ENCODE data around the gene RAPGEF1. TPM values are rescaled to one million over a fixed set of nuclear protein-coding genes. Genes with fewer than 3 reads are reported as not detected.

The RAPGEF1 gene
- total RNA-seq, 1 experiment from 2014 or later = 30.8 TPM

- no peak for DNase-seq (ENCODE audit: low read depth)
These were observed 114.4 kb downstream of the RAPGEF1 start for GRCh38 chr9:131625508-131625787.

DNA sequence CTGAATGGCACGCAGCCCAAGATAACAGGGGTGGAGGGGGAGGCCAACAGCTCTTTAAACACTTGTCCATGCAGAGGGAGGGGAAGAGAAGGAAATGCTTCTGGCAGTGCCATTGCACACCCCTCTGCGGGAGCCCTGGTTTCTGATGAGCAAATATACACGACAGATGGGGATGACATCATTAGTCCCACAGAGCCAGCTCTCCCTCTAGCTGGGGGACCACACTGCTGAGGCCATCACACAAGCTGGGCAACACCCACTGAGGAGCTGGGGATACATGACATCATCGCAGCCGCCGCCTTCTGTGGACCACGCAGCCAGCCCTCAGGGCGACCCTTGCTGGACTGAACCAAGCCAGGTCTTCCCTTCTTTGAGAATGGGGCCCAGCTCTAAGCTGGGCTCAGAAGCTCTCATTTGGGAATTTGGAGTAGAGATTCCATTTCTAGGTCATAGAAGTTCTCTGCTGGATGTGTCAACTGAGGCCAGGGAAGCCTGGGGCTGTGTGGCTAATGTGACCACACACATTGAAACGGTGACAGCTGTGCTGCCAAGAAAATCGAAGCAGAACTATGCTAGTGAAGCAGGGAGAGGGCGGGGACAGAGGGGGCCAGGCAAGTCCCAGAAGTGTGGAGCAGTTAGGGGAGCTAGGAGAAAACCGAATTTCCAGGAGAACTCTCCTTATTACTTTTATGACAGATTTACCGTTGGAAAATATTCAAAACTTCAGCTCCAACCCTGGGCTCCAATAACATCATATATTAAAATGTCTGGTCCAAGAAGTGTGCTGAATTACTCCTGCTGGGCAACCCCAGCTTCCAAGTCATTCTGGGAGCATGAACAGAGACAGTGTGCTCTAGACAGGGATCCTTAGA lies 115.0 kb downstream of the RAPGEF1 start:
- DNase-seq (ENCODE audit: low read depth) = peak; percentile 69

DNA sequence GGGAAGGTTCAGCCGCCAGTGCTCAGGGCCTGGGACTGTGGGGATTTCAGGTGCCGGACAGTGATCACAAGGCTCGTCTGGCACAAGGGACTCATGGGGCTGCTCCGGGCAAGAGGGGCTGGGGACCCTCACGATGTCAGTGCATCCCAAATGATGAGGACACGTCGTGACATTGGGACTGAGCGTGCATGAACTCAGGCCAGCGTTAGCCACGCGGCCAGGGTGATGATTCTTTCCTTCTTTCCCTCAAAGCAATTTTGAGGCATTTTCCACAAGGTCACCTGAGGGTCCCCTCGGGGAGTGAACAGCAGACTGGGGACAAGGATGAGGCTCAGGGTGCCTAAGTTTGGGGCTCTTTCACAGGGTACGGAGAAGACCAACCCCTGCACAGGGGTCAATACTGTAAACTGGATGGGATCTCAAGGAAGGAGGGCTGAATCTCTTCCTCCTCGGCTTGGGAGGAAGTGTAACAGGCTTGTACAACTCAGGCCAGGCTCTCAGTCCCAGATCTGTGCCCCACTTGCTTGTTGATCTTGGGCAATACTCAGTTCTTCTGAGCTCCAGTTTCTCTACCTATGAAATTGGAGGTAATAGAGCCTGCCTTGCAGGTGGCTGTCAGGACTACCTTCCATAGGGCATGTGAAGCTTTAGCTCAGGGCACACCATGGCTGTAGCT lies 116.1 kb downstream of the RAPGEF1 start:
- no peak for DNase-seq (ENCODE audit: low read depth)

- DNase-seq (ENCODE audit: low read depth) = no peak
These were observed 117.4 kb downstream of the RAPGEF1 start for GRCh38 chr9:131622523-131622922.

DNA sequence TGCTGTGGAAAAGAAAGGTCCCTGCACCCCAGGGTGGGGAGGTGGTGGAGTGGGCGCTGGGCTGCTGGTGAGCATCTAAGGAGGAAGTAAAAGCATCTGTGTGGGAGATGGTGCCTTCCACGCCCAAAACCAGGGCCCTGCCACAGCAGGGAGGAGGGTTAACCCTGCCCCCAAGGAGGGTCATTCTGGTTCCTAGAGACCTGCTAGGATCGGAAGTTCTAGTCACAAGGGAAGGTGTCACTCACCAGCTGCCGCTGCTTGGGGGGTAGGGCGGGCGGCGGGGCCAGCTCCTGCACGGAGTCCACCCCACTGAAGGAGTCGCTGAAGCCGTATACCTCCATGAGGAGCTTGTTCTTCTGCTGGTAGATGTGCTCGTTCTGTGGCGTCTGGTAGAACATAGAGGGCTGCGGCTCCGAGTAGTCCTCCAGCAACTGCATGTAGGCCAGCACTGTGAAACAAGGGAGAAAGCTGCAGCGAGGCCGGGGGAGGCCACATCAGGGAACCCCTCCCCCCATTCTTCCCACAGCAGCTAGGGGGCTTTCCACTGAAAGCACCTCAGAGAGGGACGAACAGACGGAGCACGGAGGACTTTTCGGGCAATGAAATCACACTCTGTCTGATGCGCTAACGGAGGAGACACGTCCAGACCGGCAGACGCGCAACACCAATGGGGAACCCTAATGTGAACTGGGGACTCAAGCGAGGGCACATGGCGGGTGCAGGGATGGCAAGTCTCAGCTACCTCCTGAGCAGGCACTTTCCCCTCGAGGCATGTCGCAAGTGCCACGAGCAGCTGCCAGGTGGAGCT lies 118.1 kb downstream of the RAPGEF1 start:
- DNase-seq (ENCODE audit: low read depth) = no peak

DNA sequence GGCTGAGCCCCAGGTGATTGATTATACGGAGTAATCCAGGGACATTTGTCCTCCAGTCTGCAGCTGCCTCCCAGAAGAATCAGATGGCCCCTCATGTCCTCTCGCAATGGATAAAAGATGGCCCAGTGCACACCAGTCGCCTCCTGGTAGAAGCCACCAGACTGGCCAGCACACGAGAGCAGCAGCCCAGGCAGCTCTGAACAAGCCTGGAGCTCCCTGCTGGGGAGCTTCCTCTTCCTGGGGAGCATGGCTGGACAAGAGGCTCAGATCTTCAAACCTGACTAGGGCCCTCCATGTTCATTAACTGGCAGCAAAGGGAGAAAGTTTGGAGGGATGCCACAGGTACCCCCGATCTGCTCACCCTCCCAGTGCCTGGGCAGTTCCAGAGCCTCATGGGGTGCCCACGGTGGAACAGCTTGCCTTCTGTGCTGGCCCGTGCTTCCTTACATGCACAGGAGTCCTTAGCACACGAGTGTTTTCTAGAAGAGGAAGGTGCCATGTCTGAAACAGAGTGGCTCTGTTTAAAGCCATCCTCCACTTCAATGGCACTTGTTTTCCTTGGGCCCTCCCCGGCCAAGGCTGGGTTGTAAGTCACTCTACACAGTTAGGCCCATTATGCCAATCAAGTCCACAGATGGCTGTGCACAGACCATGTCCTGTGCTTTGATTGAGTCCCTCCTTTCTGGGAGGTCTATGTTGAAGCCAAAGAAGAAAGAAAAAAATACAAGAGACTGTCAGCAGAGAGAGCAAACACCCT lies 118.9 kb downstream of the RAPGEF1 start:
- DNase-seq (ENCODE audit: low read depth) = no peak

- DNase-seq (ENCODE audit: low read depth) = no peak
These were observed 120.2 kb downstream of the RAPGEF1 start for GRCh38 chr9:131619680-131620079.

DNA sequence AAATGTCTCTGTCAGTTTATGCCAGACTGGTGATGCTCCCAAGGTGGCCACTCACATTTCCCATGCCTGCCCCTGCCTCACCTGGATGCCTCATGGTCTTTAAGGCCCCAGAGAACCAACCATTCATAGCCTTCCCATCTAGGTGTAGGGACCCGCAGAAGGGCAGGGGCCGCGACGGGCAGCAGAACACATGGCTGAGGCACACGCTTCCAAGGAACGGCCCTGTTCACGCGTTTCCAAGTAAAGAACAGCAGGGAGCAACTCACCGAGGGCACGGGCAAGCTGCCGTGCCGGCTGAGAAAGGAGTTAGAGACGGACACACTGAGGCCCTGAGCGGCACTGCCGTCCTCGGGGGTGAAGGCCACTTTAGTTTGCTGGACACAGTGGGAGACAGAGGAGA lies 121.1 kb downstream of the RAPGEF1 start:
- DNase-seq (ENCODE audit: low read depth) = no peak

GRCh38 chr9:131618071-131618479 lies 121.8 kb downstream of the RAPGEF1 start:
- peak; percentile 46 for DNase-seq (ENCODE audit: low read depth)

DNA sequence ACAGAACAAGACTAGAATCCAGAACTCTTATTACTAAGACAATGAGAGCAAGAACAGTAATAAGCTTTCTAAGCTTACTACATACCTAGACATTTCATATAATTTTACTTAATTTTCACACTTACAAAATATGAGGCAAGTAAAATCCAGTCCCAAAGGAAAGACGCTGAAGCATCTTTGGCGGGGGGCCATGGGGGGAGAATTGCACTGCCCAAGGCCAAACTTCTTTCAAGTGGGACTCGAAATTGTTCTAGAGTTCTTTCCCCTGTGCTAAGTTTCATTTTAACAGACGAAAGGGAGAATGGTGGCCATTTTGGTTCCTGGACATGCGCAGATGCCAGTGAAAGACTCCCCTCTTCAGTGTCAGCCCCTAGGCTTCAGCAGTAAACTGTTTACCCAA lies 122.3 kb downstream of the RAPGEF1 start:
- no peak for DNase-seq (ENCODE audit: low read depth)

DNA sequence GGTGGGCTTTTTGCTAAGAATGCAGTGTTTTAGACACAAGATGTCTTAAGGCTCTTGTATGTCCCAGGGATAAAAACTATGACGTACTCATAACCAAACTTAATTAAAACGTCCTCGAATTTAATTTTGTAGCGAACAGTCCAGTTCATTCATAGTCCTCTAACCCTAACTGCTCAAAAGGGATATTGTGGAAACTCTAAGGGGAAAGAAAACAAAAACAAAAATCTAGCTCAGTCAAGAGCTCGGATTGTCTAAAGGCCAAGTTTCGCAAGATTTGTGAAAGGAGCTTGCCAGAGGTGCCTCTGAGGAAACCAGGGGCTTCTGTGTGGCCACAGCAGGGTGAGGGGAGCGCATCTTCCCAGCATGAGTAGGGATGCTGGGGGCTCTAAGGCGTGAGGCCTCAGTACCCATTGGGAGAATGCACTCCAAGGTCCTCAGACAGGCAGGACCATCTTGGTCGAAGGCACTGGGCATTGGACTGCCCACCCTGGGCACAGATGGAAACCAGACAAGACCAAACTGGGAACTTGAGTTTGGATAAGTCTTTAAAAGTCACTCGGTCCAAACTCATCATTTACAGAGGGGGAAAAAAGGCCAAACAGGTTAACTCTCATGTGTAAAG lies 122.8 kb downstream of the RAPGEF1 start:
- DNase-seq (ENCODE audit: low read depth) = no peak

DNA sequence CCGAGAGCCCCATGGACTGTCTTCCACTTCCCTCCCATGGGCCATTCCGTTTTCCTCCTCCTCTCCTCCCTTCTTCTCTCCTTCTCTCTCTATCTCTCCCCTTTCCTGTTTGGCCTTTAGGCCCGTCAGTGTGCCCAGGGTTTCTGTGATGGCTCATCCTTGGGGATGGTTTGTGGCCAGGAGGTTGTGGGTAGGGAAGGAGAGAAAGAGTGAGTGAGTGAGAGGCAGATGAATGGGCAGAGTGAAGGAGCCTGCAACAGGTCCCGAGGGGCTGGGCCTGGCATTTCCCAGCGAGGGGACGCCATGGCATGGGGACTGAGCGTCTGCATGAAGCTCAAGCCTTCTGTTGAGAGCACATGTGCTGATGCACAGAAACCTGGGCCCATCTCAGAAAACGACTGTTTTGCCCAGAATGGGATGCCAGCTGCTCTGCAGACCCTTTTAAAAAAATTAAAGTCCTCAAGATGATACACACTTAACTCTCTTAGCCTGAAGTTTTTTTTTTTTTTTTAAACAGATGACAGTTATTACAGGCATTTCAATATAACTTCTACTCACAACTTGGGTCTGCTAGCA lies 125.4 kb downstream of the RAPGEF1 start:
- DNase-seq (ENCODE audit: low read depth) = no peak

DNA sequence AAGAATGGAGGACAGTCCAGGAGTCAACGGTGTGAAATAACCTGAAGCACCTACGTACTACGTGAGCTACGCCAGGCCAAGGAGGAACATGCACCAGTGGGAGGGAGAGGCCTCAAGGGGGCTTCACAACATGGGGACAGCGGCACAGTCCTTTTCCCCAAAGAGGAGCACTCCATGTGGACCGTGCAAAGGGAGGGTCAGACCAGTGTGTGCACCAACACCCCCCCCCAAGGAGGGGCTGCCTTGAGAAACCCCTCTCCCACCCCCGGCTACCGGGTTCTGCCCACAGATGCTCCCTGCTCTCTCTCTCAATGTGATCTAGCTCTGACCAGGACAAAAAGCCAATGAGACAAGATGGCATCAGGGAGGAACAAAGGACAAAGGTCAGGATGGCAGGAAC lies 126.0 kb downstream of the RAPGEF1 start:
- DNase-seq (ENCODE audit: low read depth) = no peak

- DNase-seq (ENCODE audit: low read depth) = no peak
These were observed 127.0 kb downstream of the RAPGEF1 start for GRCh38 chr9:131612851-131613250.

DNA sequence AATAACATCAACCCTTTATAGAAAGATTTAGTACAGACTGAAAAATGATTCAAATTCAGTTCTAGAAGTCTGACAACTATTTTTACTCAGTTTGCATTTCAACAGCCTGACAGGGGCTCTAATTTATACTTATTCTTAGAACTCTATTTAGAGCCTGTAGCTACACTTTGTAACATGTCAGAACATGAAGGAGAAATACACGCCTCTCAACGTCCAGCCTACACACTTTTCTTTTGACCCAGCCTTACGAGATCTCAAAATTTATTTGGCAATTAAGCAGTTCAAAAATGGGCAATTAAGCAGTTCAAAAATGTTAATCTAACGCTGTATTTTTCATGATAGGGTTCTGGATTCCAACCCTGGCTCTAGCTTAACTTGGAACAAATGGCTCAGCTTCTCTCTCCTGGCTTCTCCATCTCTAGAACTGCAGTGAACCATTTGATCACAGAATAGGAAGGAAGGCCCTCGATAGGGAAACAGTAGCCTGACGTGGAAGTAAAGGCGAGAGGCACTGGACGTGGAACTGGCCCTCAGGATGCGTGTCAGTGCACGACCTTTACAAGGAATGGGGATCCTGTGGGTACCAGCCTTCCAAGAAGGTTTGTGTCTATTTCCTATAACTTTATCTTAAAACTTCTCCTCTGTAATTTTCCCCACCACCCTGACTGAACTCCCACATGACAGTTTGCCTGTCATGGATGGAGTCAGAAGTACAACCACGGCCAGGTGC lies 128.1 kb downstream of the RAPGEF1 start:
- DNase-seq (ENCODE audit: low read depth) = no peak

DNA sequence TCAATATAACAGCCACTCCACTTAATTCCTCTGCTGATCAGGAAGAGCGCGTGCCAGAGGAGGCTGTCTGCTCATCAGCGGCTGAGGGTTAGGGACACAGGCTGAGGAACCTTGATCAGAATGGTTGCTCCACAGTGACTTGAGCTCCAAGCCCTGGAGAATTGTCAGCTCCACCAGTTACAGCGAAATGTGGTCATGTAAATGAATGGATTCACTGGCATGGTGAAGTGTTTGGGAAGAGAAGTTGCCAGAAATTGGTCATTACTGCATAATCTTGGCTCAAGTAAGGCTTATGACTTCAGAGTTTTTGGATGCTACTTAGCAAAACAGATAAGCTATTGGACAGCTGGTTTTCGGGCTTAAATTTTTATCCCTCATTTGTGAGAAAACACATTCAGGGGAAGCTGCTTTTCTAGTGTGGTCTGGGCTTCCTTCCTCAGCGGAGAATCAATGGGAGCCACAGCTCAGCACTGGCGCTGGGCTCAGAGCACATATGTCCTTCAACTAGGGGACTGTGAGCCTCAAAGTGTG lies 129.6 kb downstream of the RAPGEF1 start:
- peak; percentile 37 for DNase-seq (ENCODE audit: low read depth)

- peak; percentile 91 for DNase-seq (ENCODE audit: low read depth)
These were observed 130.6 kb downstream of the RAPGEF1 start for GRCh38 chr9:131609099-131609830.

GRCh38 chr9:131608493-131609037 lies 131.3 kb downstream of the RAPGEF1 start:
- DNase-seq (ENCODE audit: low read depth) = peak; percentile 96

DNA sequence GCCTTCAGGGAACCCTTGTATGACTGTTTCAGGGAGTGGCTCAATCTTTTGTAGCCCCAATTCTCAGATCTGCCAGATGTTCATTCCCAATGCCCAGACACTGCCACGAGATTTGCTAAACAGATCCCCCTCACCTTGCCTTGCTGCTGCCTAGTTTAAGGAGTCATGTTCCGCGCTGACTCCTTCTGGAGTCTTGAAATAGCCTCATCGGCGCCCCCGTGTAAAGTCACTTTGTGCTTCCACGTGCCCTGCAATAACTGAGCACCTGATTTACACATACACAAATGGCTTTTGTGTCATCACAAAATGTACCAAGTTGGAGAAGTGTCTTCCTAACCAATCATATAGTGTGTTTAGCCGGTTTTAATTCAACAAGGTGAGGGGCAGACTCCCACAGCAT lies 132.3 kb downstream of the RAPGEF1 start:
- DNase-seq (ENCODE audit: low read depth) = no peak
